GM19035 (cell line): ENCODE measurements around the gene GFAP.

Source experiments
- ATAC-seq: cut with Tn5 transposase; IDR thresholded peaks from one replicate; pipeline ENCODE4 v1.9.1; 2021; ENCODE audit not compliant: unreplicated experiment

Gene GFAP

DNA sequence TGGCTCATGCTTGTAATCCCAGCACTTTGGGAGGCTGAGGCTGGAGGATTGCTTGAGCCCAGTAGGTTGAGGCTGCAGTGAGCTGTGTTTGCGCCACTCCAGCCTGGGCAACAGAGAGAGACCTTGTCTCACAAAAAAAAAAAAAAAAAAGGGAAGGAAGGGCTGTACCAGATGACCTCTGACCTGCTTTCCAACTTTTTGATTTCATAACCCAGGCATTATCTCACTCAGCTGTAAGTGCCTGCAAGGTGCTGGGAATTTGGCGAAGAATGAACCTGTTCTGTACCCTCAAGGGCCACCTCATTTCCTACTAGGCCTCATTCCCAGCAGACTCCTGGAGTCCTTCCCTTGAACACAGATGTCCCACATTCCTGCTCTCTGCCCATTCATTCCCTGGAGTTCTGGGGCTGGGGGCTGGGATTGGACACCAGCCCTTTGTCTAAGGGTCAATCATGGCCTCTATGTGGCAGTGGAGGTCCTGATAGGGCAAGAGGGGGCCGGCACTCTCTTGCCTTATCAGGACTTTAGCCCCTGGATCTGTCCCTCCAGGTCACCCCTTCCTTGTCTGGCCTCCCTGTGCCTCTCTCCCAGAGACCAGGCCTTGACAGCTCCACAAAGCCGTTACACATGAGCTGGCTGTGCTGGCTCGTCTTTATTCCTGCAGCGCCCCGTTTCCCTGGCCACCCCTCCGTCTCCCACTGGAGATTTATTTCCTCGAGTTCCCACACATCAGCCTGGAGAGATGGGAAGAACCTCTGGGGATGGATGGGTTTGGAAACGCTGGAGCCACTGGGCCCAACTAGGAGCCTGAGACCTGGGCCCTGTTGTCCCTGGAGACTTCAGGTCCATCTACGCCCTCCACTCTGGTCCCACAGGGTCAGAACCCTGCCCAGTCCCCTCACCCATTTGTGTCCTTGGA, 821 bp upstream of the GFAP start:
- ATAC-seq: no peak

DNA sequence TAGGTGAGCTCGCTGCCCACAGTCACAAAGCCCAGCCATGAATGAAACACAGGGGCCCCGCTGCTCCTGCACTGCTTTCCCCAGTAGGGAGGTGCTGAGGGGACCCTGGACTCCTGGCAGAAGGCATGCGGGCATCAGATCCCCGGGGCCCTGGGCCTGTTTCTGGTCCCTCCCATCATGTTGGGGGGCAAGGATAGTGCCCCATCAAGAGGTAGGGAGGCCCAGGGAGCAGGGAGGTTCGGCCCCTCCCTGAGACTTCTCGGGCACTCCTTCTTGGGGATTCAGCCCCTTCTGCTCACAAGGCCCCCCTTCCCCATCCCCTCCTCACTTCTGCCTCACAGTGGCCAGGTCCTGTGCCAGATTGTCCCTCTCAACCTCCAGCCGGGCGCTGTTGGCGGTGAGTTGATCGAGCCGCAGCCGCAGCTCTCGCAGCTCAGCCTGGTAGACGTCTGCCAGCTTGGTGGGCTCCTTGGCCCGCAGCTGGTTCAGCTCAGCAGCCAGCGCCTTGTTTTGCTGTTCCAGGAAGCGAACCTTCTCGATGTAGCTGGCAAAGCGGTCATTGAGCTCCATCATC, 515 bp downstream of the GFAP start:
- no peak for ATAC-seq

DNA sequence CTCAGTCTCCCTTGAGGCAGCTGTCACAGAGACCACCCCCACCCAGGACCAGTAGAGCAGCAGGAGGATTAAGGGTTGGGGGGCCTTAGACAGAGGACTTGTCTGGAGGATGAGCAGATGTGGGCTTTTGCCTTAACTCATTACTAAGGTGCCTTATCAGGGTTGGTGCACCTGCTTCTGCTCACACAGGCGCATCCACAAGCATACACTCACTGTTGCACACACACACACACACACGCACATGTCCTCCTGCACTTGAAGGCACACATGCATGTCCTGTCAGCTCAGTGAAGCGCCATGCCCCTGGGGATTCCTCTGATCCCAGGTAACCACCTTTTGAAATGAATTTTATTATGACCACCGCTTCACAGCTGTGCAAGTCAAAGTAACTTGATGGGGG, 1.2 kb downstream of the GFAP start:
- ATAC-seq: no peak

DNA sequence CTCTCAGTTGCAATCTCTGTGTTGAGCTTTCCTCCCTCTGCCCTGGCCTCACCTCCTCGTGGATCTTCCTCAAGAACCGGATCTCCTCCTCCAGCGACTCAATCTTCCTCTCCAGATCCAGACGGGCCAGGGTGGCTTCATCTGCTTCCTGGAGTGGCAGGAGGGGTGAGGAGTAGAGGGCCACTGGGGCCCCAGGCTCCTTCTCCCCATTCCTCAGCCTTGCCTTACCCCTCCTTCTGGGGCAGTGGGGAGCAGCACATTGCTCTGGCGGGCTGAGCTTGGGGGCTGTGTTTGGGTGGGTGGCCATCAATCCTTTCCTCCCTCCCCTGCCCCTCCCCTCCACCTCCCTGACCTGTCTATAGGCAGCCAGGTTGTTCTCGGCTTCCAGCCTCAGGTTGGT, 1.6 kb downstream of the GFAP start:
- no peak for ATAC-seq

DNA sequence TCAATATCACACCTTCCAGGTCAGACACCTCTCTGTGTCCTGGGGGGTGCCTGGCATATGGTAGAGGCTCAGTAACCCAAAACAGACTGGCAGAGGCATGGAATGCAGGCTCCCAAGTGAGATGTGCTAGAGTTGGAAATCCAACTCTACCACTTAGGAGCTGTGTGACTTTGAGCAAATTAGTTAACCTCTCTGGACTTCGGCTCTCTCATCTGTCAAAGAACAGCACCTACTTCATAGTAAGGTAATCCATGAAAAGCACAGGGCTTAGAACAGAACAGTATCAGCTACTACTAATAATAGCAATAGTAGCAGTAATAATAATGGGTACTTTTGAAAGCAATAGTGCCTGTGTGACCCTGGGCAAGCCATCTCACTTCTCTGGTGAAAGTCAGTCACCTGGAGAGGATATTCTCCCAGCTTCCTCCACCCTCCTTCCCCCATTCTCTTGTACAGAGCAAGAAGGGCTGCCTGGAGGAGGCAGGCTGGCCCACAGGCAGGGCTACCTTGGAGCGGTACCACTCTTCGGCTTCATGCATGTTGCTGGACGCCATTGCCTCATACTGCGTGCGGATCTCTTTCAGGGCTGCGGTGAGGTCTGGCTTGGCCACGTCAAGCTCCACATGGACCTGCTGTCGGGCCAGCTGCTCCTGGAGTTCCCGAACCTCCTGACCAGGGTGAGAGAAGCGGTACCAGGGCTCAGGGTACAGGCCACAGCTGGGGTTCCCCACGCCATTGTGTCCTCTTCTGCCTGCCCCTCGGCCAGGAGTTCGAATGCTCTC, 2.3 kb downstream of the GFAP start:
- ATAC-seq: no peak

DNA sequence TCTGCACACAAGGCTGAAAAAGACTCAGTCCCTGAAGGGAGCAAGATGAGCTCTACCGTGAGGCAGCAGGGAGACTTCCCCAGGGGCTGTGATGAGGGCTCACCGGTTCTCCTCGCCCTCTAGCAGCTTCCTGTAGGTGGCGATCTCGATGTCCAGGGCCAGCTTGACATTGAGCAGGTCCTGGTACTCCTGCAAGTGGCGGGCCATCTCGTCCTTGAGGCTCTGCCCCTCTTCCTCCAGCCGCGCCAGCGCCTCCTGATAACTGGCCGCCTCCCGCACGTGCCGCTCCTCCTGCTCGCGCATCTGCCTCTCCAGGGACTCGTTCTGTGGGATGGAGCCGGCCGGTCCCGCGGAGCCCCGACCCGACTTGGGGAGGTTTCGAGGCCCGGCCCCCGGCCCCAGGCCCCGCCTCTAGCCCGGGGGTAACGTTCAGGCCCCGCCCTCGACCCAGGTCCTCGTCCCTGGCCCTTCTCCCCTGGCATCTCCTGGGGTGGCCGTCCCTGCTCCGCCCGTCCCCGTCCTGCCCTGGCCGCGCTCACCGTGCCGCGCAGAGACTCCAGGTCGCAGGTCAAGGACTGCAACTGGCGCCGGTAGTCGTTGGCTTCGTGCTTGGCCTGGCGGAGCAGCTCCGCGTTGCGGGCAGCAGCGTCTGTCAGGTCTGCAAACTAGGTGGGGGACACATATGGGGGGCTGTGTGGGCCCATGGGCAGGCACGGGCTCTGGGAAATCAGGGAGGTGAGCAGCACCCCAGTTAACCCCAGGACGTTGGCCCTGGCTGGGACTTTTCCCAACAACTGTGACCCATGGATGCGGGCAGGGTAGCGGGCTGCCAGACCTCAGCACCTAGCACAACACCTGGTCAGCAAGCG, 3.9 kb downstream of the GFAP start:
- no peak for ATAC-seq

DNA sequence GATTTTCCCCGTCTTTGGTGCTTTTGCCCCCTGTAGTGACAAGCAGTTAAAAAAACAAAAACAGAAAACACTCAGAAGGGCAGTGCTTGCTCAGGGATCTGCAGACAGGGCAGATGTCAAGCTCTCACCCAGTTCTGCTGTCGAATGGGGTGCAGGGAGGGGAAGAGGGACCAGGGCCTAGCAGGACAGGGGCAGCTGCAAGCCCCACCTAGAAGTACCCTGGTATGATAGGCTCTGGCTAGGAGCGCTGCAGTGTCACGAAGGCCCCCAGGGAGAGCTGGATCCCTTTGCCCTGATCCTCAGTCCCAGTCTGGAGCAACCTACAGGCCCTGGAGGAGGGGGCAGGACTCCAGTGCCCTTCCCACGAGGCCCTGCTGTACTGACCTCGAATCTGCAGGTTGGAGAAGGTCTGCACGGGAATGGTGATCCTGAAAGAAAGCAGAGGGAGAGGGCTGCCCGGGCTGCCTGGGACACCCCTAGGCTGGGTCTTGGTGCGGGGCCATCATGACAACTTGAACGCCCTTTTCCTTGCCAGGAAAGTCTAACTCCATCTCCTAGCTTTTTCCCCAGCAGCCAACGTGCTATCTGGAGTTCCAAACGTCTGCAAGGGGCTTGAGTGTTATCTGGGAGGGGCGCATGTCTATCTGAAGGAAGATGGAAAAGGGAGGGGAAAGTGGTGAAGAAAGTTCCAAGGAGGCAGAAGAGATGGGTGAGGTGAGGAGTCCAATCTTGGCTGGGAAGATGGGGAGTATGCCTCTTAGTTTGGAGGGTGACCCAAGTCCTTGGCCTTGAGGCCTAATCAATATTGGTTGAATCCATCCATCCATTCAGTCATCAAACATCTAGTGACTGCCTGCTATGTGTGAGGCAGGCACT, 4.8 kb downstream of the GFAP start:
- ATAC-seq: no peak

DNA sequence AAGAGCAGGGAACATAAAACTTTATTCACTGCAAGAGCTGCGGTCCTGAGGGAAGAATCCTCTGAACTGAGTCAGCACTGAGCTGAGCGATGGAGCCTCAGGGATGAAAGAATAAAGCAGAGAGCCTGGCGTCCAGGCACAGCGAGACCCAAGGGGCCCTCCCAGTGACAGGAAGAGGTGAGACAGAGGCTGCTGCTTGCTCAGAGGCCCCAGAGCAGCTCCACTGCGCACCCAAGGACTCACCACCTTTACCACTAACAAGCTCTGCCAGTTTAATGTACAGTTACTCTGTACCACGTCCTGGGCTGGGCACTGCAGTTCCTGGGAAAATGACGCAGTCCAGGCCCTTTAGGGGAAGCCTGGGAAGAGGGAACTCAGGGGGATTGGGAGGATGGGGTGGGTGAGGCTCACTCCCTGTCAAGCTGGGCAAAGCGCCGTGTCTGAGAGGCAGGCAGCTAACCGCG, 5.6 kb downstream of the GFAP start:
- no peak for ATAC-seq

DNA sequence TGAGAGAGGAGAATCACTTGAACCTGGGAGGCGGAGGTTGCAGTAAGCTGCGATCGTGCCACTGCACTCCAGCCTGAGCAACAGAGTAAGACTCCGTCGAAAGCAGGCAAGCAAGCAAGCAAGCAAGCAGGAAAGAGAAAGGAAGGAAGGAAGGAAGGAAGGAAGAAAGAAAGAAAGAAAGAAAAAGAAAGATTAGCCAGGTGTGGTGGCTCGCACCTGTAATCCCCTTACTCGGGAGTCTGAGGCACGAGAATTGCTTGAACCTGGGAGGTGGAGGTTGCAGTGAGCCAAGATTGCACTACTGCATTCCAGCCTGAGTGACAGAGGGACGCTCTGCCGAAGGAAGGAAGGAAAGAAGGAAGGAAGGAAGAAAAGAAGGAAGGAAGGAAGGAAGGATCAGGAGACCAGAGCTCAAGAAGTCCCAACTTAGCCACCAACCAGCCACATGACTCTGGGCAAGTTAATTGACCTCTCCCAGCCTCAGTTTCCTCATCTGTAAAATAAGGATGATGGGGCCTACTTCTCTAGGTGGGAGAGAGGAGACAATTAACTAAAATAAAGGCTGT, 6.5 kb downstream of the GFAP start:
- no peak for ATAC-seq

DNA sequence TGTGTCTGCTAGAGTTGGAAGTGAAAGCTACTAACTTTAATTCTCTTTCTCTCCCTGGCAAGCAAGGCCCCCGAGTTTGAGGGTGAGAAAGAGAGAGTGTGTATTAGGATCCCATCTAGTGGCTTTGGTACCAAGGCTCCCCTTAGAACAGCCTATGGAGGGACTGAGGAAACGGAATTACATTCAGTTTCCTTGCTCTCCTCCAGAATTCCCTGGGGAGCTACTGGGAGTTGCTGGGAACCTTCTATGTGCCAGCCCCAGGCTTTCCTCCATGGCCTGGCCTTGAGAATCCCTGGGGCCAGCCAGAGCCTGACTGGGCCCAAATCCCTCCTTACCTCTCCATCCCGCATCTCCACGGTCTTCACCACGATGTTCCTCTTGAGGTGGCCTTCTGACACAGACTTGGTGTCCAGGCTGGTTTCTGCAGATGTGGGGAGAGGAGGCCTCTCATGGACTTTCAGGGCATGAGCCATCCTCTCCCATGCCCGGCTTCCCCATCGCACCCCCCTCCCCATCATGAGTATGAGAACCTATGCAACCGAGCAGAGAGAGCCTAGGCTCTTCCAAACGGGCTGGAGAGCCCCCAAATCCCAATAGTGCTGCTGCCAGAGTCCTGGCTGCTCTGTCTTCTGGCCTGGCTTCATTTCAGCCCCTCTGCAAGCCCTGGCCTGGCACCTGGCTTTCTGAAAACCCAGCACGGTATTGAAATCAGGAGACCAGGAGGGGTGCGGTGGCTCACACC, 7.4 kb downstream of the GFAP start:
- no peak for ATAC-seq

DNA sequence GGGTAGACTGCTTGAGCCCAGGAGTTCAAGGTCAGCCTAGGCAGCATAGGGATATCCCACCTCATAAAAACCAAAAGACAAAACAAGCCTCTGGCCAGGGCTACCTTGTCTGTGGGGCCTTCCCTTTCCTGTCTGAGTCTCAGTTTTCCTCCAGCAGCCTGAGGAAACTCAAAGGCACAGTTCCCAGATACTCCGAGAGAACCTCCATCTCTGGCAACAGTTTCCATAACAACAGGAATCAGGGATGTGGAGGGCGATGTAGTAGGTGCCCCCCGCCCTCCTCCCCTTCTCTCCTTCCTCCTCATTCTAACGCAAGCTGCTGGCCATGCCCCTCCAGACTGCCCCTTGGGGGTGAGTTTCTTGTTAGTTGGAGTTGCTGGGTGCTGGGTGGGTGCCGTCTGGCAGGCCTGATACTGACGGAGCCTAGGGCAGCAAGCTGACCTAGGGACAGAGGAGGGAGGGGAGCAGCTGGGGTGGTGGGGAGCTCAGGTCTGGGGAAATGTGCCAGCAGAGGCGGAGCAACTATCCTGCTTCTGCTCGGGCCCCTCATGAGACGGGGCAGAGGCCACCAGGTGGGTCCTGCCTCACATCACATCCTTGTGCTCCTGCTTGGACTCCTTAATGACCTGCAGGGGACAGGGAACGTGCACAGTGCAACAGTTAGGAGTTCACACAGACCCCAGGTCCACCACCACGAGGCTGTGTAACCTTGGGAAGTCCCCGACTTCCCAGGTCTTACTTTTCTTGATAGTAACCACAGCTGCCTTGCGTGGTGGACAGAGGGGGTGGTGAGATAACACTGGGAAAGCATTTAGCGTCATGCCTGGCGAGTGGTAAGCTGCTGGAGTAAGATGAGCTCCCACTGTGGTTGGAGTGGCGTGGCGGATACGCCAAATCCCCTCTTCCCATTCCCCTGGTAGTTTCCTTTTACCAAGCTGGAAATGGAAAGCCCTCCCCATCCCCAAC, 8.3 kb downstream of the GFAP start:
- no peak for ATAC-seq

DNA sequence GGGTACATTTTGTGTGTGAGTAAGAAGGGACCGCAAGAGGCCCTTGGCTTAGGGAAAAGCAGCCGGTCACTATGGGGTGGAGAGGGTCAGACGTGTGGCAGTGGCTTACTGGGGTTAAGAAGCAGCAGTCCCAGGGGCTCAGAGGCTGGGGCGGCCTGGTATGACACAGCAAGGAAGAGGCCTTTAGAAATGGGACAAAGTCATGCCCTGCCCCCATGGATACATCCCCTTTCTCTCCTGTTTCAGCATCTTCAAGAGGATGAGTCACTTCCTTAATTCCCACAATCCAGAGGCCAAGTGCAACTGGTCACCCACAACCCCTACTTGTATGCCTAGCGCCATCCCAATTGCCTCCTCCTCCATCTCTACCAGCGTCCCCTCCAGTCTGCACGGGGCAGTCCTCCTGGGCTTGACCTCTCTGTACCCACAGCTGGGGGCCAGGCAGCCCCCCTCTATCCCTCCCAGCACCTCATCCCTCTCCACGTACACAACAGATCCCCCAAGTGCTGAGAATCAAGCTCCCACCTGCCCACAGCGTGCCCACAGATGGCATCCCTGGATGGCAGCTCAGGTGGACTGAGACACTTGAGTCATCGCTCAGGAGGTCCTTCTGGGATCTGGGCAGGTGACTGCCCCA, 9.2 kb downstream of the GFAP start:
- ATAC-seq: no peak

DNA sequence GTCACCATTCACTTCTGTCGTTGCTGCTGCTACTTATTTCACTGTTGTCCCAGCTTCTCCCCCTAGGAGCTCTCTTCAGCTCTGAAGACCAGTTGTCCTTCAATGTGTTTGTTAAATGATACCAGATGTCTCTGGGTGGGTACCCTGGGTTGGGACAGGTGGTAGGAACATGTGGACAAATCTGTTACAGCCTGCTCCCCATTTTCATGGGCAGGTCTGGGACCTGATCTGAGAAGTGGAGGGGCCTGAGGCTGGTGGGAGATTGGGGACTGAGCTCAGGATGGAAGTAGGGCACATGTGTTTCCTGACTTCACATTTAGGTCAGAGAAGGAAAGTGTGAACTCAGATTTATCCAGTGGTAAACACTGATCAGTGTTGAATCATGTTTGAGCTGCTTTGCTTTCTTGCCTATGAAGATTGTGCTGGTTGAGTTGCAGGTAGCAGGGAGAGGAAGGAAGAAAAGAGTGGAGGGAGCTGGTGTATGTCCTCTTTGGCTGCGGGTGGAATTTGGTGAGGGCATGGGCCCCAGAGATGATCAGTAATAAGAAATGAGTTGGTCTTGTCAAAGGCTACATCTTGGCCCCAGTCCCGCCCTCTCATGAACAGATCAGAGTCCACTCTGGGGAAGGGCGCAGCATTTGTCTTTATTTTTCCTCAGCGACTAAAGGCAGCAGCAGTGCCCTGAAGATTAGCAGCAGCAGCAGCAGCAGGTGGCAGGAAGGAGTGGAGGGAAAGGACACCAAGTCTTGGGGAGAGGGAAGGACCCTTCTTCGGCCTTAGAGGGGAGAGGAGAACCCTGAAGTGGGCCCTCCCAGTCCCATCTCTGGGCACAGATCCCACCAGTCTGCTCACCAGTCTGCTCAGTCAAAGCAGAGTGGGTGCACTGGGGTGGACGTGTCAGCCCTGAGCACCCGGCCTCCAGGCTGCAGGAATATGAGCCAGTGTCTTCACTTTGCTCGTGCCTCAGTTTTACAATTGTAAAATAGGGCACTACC, 10.0 kb downstream of the GFAP start:
- ATAC-seq: no peak

DNA sequence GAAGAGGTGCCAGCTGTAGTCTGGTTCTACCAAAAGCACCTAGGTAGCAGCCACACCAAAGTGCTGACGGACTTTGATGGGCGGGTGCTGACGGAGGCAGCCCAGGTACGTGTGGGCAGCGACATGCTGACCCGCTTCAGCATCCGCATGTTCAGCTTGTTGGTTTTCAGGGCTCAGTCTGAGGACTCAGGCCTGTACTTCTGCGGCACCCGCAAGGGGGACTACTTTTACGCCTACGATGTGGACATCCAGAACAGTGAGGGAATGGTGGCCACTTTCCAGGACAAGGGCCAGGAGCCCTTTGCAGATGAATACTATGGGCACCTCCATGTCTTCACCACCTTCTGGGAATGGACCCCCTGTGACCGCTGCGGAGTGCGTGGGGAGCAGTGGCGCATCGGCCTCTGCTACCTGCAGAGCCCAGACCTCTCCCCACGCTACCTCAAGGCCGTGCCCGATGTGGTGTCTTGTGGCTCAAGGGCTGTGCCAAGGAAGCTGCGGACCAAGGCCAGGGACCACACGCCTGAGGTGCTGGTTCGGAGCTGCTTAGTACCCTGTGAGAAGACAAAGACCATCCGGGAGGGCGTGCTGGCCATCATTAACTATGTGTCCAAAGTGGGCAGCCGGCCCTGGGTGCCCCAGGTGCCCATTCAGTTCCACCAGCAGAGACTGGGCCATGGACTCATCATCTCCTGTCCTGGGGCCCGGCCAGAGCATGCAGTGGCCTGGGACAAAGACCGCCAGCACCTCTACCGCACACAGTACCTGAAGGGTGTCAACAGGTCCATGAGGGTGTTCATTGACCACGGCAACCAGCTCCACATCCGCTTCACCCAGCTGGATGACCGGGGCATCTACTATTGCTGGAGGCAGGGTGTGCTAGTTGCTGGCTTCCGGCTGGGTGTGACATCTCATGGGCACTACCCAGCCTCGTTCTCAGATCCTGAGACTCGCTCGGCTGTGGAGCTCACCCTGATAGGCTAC, 11.0 kb downstream of the GFAP start:
- no peak for ATAC-seq
